BJ (cell line): ENCODE results near the gene AKAP8L. TPM values are rescaled to one million over a fixed set of nuclear protein-coding genes. Genes with fewer than 3 reads are reported as not detected.
A peak's percentile ranks its signal among the peaks of the same experiment; 100 is the strongest.

Experiments used
- CTCF ChIA-PET: fragments of 350-600 bp; formaldehyde crosslinking; extraction: SDS; loops from one replicate; lab custom pipeline; 2021; ENCODE audit warnings: antibody characterized with exemption, inconsistent platforms; lab: Yijun Ruan, JAX
- POLR2A ChIA-PET: fragments of 300-600 bp; sonication (Branson Sonifier 250); formaldehyde crosslinking; extraction: SDS; loops from one replicate; lab custom pipeline; 2021; ENCODE audit warnings: antibody characterized with exemption; lab: Charles Lee
- DNase-seq: peaks from one replicate; pipeline ENCODE4 v3.0.0-alpha.2; 2011; ENCODE audit warnings: low read depth
- H3K27me3 ChIP-seq: 2 replicates; pipeline ENCODE4 v1.6.0; 2011; ENCODE audit warnings: low read length; ENCODE audit not compliant: control insufficient read depth, insufficient read depth
- H3K36me3 ChIP-seq: 2 replicates; pipeline ENCODE4 v1.5.1; 2011; ENCODE audit warnings: low read length; ENCODE audit not compliant: control insufficient read depth, insufficient read depth
- H3K4me3 ChIP-seq: 2 replicates; pipeline ENCODE4 v1.5.1; 2011; ENCODE audit warnings: low read depth, mild to moderate bottlenecking, control low read depth, low read length
- polyA plus RNA-seq: library from polyadenylated mRNA; depleted of rRNA; stranded (reverse); fragments of >200 nt; gene quantifications from 2 replicates; pipeline ENCODE4 v1.2.3, GENCODE V29; 2011; rRNA removed
- small RNA-seq: library from RNA; depleted of rRNA; stranded (forward); fragments of <200 nt; gene quantifications from one replicate; pipeline ENCODE3, GENCODE V24; 2012; ENCODE audit warnings: low replicate concordance, low read depth; ENCODE audit not compliant: insufficient read length
- TF ChIP-seq, protein P1 (sequence below): IDR thresholded peaks from 2 replicates; pipeline ENCODE4 v1.5.1; 2011; ENCODE audit warnings: low read depth, mild to moderate bottlenecking, control low read depth, inconsistent platforms, low read length, moderate library complexity; ENCODE audit not compliant: insufficient read depth

The AKAP8L gene
- polyA plus RNA-seq, 1 experiment, result 27.5 TPM

- Histone ChIP-seq H3K4me3 (peak within 1 kb of the TSS; percentile 81), H3K27me3 (no peaks in the 10 kb centered on the region), H3K36me3 (no peaks in the 10 kb centered on the region)
- CTCF ChIA-PET, result interaction anchor here (2.1 kb wide), 1 partner anchor 39 kb away, joined by 6 read pairs; no protein-coding TSS in a partner anchor
- POLR2A ChIA-PET, result no interaction called here
- TF ChIP-seq, protein P1, sequence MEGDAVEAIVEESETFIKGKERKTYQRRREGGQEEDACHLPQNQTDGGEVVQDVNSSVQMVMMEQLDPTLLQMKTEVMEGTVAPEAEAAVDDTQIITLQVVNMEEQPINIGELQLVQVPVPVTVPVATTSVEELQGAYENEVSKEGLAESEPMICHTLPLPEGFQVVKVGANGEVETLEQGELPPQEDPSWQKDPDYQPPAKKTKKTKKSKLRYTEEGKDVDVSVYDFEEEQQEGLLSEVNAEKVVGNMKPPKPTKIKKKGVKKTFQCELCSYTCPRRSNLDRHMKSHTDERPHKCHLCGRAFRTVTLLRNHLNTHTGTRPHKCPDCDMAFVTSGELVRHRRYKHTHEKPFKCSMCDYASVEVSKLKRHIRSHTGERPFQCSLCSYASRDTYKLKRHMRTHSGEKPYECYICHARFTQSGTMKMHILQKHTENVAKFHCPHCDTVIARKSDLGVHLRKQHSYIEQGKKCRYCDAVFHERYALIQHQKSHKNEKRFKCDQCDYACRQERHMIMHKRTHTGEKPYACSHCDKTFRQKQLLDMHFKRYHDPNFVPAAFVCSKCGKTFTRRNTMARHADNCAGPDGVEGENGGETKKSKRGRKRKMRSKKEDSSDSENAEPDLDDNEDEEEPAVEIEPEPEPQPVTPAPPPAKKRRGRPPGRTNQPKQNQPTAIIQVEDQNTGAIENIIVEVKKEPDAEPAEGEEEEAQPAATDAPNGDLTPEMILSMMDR, result no peak
- DNase-seq, result no peak
Measured at GRCh38 chr19:15332311-15332996, 86.3 kb downstream of the AKAP8L start, which contains the start of gene BRD4. TSS of gene BRD4 (minus strand) at chr19:15332539. CDS start at chr19:15273099, 59,440 bp downstream.

DNA sequence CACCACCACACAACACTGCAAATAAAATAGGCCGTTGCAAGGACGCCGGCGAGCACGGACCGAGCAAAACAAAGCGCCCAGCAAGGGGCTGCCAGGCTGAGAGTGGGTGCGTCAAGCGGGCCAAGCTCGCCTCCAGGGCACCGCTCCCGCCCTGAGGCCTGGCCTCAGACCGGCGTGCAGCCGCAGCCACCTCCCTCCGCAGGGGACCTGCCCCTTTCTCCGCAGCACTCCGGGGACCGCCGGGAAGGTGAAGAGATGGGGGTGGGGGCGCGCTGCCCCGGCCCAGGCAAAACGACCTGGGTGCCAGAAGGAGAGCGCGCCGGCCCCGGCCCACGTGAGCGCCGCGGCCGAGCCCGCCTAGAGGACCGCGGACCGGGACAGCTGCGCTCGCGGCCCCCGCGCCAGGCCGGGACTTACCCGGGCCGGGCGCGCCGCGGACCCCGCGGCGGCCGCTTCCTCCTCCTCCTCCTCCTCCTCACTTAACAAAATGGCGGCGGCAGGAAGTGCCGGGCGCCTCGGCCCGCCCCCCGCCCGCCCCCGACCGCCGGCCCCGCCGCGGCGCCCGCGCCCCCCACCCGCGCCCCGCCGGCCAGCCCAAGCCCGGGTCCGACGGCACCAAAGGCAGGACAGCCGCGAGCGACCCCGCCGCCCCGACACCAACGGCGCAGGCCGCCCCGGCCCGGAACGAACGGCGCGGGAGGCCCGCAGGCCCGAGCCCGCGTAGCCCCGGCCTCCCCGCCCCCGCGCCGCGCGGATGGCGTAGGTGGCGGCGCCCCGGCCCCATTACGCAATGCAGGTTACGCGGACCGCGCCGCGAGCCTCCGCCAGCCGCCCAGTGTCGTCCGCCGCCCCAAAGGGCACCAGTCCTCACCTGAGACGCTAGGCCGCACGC is 87.1 kb downstream of the AKAP8L start:
- TF ChIP-seq, protein P1, result no peak
- POLR2A ChIA-PET, result no interaction called here
- Histone ChIP-seq H3K4me3 (peak overlapping the region; percentile 81), H3K36me3 (no peaks in the 10 kb centered on the region), H3K27me3 (no peaks in the 10 kb centered on the region)
- CTCF ChIA-PET, result interaction anchor here (2.1 kb wide), 1 partner anchor 38 kb away, joined by 6 read pairs; no protein-coding TSS in a partner anchor
- DNase-seq, result no peak

- ChIA-PET CTCF (no interaction called here), POLR2A (no interaction called here)
- H3K4me3 ChIP-seq, result peak overlapping the region; percentile 81
- no peaks in the 10 kb centered on the region for H3K27me3 ChIP-seq
- H3K36me3 ChIP-seq, result no peaks in the 10 kb centered on the region
- DNase-seq, result peak; percentile 55
- TF ChIP-seq, protein P1, result no peak
Measured at GRCh38 chr19:15330801-15331418, 87.9 kb downstream of the AKAP8L start.

Small RNA genes within 50 kb of the gene (small RNA-seq; reads per million reads assigned to genes)
- gene AC005776.1 (not detected), gene MIR1470 (not detected)

Other genes starting within 250 kb of the AKAP8L start
- 13.3 and 37.6 TPM in 2 replicates for gene NOTCH3, start 218.0 kb downstream of the AKAP8L start, polyA plus RNA-seq
- 0.04 and 0.05 TPM in 2 replicates for gene EPHX3, start 186.5 kb downstream of the AKAP8L start, polyA plus RNA-seq
- gene BRD4, start 86.4 kb downstream of the AKAP8L start, polyA plus RNA-seq, result 6.1 and 9.5 TPM in 2 replicates
- 10.3 and 11.2 TPM in 2 replicates for gene AKAP8, start 39.2 kb downstream of the AKAP8L start, polyA plus RNA-seq
- 7.5 and 10.9 TPM in 2 replicates for gene WIZ, start 31.0 kb upstream of the AKAP8L start, polyA plus RNA-seq
- gene RASAL3, start 45.6 kb upstream of the AKAP8L start, polyA plus RNA-seq, result 0.04 TPM in 1 of 2 replicates, not detected in the other
- gene PGLYRP2, start 60.5 kb upstream of the AKAP8L start, polyA plus RNA-seq, result not detected in 2 replicates
- not detected in 2 replicates for gene CYP4F22, start 89.5 kb upstream of the AKAP8L start, polyA plus RNA-seq
- gene CYP4F8, start 196.2 kb upstream of the AKAP8L start, polyA plus RNA-seq, result not detected in 2 replicates
- not detected in 2 replicates for gene CYP4F3, start 221.9 kb upstream of the AKAP8L start, polyA plus RNA-seq